EH (cell line): ENCODE measurements around the gene MARCHF11.

Experiments used
- DNase-seq: peaks from one replicate; pipeline ENCODE4 v3.0.0-alpha.2; 2015; ENCODE audit warnings: low read depth

MARCHF11 gene, protein sequence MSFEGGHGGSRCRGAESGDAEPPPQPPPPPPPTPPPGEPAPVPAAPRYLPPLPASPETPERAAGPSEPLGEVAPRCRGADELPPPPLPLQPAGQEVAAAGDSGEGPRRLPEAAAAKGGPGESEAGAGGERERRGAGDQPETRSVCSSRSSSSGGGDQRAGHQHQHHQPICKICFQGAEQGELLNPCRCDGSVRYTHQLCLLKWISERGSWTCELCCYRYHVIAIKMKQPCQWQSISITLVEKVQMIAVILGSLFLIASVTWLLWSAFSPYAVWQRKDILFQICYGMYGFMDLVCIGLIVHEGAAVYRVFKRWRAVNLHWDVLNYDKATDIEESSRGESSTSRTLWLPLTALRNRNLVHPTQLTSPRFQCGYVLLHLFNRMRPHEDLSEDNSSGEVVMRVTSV

DNA sequence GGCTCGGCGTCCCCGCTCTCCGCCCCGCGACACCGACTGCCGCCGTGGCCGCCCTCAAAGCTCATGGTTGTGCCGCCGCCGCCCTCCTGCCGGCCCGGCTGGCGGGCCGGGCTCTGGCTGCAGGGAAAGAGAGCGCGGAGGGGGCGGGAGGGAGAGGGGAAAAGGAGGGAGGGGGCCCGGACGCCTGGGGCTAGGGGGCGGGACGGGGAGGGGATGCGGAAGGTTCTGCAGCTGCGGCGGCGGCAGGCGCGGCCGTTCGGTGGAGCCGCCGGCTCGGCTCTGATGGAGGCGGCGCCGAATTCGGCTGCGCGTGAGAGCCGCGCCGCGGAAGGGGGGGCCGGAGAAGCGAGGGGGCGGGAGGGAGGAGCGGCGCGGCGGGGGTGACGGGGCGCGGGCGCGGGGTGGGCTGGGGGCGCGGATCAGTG is at the start of gene MARCHF11:
TSS of gene MARCHF11 (minus strand) at position 281 of the 425 bp plus-strand sequence. CDS start at position 65, 216 bp downstream.
- DNase-seq = no peak

DNA sequence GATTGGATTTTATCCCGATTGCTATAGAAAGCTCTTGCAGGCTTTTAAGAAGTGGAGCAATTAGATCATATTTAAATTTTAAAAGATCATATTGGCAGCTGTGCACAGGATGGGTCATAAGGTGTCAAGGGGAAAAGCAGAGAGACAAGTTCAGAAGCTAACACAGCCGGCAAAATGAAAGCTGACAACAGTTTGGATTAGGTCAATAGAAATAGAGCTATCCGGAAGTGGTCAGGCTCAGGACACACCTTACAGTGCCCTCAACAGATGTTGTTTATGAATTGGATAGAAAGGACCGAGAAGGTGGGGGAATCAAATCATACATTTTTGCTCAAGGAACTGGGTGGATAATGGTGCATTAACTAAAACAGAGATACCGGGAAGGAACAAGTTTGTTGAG is 46.3 kb upstream of the MARCHF11 start:
- DNase-seq = no peak

DNA sequence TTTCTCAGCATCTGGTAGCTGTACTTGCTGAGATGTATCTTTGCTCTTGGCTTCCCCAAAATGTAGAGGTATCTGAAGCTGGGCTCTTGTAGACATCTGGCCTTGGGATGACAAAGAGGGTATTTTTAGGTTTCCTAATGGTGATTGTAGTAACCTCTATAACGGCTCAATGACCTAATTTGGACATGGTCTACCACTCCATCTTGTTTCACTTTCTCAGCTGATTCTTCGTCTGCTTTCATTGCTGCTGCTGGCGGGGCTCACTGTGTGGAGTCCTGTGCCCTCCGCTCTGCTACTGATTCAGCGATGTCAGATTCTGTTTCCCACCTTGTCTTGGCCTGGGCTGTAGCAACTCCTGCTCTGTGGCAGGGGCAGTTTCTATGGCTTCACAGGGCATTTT is 12.7 kb upstream of the MARCHF11 start:
- DNase-seq = no peak

DNA sequence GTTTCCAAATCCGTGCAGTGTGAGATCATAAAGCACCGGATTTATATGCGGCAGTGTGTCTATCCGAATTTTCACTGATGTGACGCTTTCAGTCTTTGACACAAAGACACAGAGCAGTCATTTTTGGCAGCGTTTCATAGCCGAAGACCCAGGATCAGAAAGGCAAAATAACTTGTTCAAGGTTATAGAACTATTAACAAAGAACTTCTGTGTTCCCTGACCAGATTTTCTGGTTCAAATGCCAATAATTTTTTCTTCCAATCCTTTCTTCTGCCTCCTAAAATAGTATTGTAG is 1.1 kb upstream of the MARCHF11 start:
- no peak for DNase-seq

DNA sequence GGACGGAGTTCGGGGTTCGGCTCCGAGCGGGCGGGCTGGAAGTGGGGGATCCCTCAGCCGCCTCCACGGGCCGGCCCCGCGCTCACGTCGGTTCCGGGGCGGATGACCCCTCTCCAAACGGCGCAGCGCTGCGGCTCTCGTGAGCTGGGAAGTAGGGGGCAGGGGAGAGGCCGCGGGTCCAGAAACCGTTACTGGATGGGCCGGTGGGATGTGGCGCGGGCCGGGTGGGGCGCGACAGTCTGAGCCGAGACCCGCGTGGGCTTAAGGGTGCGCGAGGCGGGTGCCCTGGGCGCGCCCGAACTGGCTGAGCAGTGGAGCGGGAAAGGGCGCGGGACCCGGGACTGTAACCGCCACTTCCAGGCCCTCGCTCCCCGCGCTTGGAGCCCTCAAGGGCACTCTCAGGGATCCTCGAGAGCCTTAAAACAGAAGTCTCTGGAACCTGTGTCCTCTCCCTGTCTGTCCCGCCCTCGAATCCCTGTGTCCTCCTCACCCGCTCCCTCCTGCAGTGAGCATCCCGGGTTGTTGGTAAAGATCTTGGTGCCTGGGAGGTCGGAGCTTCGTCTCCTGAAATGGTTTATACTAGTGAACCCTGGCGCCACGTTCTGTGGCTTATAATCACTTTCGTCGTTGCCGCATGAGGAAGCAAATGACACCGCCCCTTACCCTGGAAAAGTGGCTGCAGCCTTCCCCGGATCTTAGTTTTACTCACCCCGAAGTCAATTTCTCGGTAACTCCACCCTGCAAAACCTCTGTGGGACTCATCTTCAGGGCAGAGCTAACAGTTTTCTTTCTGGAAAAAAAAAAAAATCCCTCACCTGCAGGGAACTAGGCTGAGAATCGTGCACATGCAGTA is 571 bp upstream of the MARCHF11 start:
- DNase-seq = no peak

DNA sequence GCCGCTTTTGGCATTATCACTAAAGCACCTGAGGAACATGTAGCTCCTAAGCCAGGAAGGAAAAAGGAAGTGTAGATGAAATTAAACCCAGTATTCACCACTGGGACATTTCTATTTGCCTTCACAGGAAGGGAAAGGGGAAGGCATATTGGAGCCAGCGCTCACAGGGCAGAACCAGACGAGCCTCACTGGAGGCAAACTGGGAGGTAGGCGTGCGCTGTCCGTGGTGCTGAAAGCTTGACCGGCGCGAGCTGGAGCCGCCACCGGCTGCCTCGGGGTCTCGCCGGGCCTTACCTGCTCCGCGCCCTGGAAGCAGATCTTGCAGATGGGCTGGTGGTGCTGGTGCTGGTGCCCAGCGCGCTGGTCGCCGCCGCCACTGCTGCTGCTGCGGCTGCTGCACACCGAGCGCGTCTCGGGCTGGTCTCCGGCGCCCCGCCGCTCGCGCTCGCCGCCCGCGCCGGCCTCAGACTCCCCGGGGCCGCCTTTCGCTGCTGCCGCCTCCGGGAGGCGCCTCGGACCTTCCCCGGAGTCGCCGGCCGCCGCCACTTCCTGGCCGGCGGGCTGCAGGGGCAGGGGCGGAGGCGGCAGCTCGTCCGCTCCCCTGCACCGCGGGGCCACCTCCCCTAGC is 732 bp downstream of the MARCHF11 start:
- DNase-seq = peak; percentile 58

DNA sequence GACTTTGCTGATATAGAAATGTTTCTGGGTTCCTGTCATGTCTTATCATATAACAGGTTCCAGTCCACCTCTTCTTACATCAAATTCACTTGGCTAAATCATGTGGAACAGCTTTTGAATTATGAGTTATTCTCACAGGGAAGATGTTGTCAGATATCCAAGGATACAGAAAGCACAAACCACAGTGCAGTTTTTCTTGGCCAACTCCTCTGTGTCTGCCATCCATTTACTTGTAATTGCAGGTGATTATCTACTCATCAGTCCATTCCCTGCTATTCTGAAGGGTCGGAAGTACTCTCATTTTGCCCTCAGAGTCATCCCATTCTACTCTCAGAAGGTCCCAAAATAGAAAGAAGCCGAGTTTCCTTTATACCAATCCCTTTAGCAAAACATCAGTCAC is 10.0 kb downstream of the MARCHF11 start:
- no peak for DNase-seq

DNA sequence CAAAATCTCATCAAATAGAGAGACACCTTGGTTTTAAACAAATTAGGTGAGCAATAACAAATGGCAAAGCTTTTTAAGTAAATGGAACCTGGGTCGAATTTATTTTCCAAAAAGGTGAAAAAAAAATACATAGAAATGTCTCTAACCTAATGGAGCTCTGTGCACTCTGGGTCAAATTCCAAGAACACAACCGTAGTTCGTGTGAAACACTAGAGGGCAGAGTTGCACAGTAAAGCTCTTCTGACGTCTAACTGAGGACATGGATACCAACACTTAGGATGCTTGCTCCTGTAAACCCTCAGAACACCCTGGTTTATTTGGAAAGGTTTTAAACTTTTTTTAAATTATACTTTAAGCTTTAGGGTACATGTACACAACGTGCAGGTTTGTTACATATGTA is 18.9 kb downstream of the MARCHF11 start:
- DNase-seq = peak; percentile 62

DNA sequence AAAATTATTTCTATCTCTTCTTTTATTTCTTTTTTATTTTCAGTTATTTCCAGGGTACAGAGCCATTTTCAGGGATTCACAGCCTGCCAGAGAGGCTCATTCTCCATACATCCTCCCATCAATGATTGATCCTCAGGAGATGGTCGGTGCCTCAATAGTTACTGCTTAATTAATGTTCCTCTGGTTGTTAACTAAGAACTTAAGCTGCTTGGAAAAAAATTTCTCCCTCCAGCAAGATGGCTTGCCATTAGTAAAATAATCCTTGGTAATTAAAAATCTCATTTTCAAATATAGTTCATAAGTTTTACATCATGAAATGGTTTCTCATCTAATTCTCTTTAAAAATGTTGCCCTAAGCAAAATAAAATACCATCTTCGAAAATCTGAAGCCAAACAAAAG is 20.0 kb downstream of the MARCHF11 start:
- no peak for DNase-seq

DNA sequence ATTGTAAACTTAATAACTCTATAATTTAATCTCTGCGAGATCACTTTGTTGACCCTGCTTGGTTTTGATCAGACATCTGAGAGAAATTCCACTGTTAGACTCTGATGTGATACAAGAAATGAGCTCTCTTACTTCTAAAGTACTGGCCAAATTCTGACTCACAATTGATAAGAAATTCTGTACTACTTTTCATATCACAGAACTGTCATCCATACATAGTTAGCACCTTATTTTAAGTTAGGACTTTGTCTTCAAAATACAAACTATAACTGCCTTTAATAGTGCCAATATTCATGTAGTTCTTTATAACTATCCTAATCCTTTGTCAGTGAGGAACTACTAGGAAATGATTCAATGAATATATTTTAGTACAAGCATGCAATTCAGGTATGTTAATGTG is 23.4 kb downstream of the MARCHF11 start:
- no peak for DNase-seq

DNA sequence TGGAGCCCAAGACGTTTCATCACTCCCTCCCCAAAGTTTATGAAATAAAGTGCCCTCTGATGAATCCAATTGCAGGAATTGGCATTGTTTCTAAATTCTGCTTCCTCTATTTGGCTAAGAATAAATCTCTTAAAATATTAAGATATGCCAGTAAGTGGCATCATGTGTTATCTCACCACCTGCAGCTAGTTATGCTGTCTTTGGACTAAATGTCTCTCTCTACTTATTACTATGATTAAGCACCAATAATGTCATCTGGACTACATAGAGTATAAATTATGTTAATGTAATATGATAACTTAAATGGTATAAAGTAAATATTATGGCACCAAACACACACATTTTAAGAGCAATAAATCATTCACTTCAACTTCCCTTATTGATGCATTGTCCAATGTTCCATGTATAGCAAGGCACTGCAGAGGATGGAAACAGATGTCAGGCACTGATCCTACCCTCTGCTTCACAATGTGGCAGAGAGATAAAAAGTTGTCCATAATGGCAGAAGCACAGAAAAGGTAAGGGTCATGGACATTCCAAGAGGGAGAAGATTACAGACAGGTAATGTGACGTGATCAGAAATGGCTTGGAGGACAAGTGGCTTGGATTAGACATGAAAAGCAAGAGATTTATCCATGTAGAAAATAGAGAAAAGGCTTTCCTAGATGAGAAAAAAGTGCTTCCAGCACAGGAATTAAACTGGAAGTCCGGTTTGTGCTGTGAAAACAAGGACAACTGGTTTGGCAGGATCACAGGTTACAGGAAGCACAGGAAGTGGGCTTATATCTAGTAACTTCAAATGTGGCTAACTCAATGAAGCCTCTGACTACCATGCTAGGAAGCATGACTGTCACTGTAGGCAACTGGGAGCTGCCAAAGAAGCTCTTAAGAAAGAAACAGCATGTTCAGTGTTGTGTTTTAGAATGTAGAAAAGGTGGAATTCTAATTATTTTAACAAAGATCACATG is 26.7 kb downstream of the MARCHF11 start:
- DNase-seq = no peak

DNA sequence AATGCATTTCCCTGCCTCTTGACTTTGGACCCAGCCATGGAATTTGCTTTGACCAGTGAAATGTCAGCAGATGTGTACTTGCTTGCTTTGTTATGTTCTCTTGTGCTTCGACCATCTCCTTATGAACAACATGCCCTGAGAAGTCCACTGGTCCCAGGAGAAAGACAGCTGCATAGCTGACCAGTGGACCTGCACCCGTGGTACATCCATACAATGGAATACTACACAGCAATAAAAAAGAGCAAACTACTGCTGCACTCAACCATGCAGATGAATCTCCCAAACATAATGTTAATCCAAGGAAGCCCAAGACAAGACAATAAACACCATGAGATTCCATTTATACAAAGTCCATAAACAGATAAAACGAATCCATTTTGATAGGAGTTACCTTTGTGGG is 30.0 kb downstream of the MARCHF11 start:
- no peak for DNase-seq

DNA sequence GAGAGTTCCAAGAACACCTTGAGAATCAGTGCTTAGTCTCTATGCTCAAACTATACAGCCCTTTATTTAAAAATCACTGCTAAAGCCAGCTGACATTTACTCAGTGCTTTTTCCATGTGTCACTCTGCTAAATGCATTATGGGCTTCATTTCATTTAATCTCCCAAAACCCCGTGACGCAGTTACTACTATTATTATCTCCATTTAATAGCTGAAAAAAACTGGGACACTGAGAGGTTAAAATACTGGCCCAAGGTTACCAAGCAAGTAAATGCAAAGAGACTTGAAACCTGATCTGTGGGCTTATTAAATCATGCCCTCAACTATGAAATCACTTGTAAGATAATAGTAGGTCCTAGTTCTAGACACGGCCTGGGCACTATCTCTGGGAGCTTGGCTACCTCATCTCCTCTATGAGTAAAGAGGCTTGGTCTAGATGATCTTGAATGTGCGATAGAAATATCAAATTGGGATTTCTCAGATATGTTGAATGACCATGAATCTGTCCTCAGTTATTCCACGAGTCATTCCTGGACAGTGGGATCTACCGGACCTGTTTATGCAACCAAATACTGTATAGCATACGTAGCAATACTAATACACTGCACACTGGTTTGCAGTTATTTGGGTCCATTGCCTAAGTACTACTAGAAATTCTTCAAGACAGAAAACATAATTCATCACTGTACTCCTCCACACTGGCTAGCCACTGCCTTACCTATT is 32.3 kb downstream of the MARCHF11 start:
- DNase-seq = no peak

DNA sequence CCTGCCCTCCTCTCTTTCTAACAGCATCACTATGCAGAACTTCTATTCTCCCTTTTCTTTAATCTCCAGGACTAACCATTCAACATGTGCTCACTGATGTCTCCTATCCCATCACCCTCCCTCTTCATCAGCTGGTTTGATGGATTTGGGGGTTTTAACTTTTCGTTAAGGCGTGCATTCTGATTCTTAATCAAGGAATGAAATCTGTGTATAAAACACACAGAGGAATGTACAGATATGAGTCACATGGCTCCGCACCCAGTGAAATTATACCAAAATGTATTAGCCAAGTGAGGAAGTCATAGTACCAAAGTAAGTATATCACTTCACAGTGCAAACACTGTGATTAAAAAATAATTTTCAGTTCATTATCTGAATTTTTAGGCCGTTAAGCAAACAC is 35.2 kb downstream of the MARCHF11 start:
- DNase-seq = no peak

DNA sequence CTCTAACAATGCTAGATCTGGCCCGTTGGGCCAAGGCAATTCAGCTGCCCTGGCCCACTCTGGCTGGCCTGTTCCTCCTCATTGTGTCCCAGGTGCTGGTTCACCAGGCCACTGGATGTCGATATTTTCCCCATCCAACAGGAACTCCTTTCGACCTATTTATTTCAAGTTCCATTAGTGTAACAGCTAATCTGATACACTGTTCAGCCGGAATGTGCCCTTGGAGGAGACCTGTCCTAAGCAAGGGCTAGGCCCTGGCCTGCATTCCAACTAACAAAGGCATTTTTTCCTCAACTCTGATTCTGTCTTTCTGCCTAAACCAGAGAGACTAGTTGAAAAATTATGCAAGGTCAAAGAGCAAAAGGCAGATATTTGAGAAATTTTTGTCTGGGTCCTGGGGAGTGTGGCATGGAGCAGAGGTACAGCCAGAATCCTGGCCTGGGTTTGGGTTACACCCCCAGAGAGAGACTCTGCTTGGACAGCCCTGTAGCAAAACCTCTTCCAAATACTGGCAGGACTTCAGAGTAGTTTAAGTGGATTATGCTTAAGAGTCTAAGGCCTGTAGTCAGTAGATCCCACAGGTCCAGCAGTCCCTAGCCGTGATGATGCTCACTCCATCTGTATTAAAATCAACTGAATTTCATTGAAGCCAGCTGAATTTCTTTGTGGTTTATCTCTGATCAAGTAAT is 36.1 kb downstream of the MARCHF11 start:
- DNase-seq = no peak

DNA sequence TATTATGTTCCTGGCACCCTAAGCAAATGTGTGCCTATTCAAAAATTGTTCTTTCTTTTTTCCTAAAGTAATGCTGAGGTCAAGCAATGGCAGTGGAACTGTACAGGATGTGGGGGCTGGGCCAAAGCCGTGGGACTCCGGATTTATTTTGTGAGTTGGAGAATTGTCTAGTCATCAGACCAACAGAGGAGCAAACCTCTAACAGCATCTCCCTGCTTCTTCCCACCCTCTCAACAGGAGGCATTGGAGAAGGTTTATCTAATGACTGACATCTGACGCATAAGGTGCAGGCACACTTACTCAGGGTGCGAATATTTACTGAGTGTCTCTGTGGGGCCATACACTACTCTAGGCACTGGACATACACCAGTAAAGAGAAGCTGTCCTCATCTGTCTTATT is 38.6 kb downstream of the MARCHF11 start:
- DNase-seq = no peak

DNA sequence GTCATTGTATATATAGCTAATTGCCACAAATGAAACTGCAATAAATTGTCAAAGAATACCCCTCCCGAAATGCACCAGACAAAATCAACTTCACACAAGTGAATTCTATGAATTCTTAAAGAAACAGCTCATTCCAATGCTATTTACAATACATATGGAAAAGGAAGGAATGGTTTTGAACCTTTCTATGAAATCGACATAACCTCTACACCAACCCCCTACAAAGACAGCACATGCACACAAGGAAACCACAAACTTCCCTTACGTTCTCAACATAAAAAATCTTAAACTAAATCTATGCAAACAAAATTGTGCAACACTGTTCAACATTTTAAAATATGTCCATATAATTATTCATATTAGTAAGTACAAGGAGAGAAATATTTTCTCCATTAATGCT is 39.2 kb downstream of the MARCHF11 start:
- DNase-seq = no peak

DNA sequence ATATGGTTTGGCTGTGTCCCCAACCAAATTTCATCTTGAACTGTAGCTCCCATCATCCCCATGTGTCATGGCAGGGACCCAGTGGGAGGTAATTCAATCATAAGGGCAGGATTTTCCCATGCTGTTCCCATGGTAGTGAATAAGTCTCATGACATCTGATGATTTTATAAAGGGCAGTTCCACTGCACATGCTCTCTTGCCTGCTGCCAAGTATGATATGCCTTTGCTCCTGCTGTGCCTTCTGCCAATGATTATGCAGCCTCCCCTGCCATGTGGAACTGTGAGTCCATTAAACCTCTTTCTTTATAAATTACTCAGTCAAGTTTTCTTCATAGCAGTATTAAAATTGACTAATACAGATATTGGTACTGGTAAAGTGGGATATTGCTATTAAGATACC is 42.4 kb downstream of the MARCHF11 start:
- DNase-seq = no peak

DNA sequence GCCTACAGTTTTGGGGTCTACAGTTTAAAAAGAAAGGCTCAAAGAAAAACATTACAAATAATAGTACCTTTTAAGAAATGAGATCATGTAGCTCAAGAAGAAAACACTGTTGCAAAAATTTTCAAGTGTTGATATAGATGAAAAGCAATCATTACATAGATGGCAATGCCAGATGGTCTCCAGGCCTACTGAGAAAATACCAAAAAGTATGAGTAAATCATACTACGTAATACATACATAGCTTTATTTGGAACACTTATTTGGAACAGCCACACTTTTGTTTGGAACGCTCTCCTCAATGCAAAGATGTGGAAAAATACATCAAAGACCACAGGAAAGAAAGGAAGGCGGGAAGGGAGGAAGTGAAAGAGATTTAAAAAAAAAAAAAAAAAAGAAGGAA is 44.1 kb downstream of the MARCHF11 start:
- DNase-seq = no peak

DNA sequence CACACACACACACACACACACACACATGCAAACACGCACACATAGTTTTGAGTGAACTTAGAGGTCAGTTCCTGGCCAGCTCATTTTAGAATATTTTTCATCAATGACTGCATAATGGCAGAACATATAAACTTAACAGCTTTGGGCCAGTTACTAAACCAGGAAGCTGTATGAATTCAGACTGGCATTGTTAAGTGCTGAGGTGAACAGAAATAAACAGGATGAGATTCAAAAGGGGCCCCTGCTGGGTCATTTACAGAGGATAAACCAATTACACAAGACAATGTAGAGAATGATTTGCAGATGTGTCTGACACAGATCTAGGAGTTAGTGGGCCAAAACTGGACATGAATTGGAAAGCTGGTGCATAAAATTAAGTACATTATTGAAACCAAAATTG is 44.6 kb downstream of the MARCHF11 start:
- no peak for DNase-seq

DNA sequence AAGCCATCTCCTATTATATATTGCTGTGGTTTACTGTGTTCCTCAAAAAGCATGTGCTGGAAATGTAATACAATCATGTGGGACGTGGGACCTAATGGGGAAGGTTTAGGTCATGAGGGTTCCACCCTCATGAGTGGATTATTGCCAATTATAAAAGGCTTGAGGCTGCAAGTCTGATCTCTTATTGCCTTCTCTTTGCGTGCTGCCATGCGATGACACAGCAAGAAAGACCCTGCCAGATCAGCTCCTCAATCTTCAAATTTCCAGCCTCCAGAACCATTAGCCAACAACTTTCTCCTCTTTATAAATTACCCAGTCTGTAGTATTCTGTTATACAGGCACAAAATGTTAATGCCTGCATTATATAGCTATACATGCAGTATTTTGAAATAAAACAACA is 45.4 kb downstream of the MARCHF11 start:
- no peak for DNase-seq
